HepG2 (cell line): ENCODE results near the gene ZNF846. TPM values are rescaled to one million over a fixed set of nuclear protein-coding genes. Genes with fewer than 3 reads are reported as not detected.
"Not testable (repeated sequence)": the region's sequence is repeated elsewhere in the genome, so short reads cannot be mapped to it uniquely, and the experiment has no call there.

Source experiments
- ATAC-seq: fragments of 200-7000 bp; cut with Tn5 transposase; 3 replicates; pipeline ENCODE4 v1.9.1; 2020; ENCODE audit warnings: mild to moderate bottlenecking, moderate library complexity
- BruUV-seq: library from RNA; stranded (reverse); fragments of 400-500 nt; replicated peaks from 2 replicates; lab custom pipeline; 2021; lab: Mats Ljungman, UMichigan
- CTCF ChIA-PET: fragments of 300-600 bp; formaldehyde crosslinking; extraction: SDS; loops from one replicate; lab custom pipeline; 2021; ENCODE audit warnings: low total read pairs, inconsistent platforms, low intra/inter-chr PET ratio; lab: Yijun Ruan, JAX
- POLR2A ChIA-PET: fragments of 350-600 bp; sonication (Branson Sonifier 250); formaldehyde crosslinking; loops from one replicate; lab custom pipeline; 2020; ENCODE audit warnings: antibody characterized with exemption, inconsistent platforms; lab: Yijun Ruan, JAX
- DNase-seq: peaks from one replicate; pipeline ENCODE4 v3.0.0-alpha.2; 2015; ENCODE audit warnings: low spot score
- FAIRE-seq: peaks from 3 replicates; lab custom pipeline; 2011; peaks lifted over from hg19 to GRCh38; lab: Jason Lieb, UNC
- H2AFZ ChIP-seq: one replicate; pipeline ENCODE4 v1.6.1; 2011; ENCODE audit warnings: low read length, inconsistent platforms
- H3K27ac ChIP-seq: fragments of 300-600 bp; 3 replicates; pipeline ENCODE4 v1.8.0; 2011; ENCODE audit warnings: mixed run types, mild to moderate bottlenecking, mixed read lengths, low read length, inconsistent platforms; ENCODE audit not compliant: insufficient read depth; ENCODE audit errors: extremely low read length
- H3K27me3 ChIP-seq, 2 experiments: fragments of 200-600 bp in 1 of 2; 2 replicates in 1 of 2; 3 replicates in 1 of 2; pipeline versions ENCODE4 v1.6.0 to v1.8.0; 2011; ENCODE audit warnings: low read length in 2 of 2, mild to moderate bottlenecking in 2 of 2, moderate library complexity in 2 of 2, inconsistent platforms in 1 of 2; ENCODE audit not compliant: insufficient read depth in 2 of 2, control insufficient read depth in 1 of 2
- H3K36me3 ChIP-seq, 2 experiments: fragments of 200-600 bp in 1 of 2; replicated peaks in 1 of 2; 2 replicates in 1 of 2; 3 replicates in 1 of 2; pipeline versions ENCODE4 v1.5.1 to v1.8.0; 2011; ENCODE audit warnings: low read length in 2 of 2, inconsistent platforms in 1 of 2; ENCODE audit not compliant: insufficient read depth in 2 of 2, control insufficient read depth in 1 of 2
- H3K4me1 ChIP-seq: 2 replicates; pipeline ENCODE4 v1.5.1; 2012; ENCODE audit warnings: low read length, inconsistent platforms; ENCODE audit not compliant: insufficient read depth
- H3K4me2 ChIP-seq: 2 replicates; pipeline ENCODE4 v1.6.0; 2011; ENCODE audit warnings: low read depth, low read length, inconsistent platforms
- H3K4me3 ChIP-seq, 3 experiments: fragments of 200-600 bp in 1 of 3; sonication (generic), shearing (Covaris generic) in 1 of 3; replicated peaks in 1 of 3; 2 replicates each; pipeline ENCODE4 v1.5.1; 2011 to 2016; ENCODE audit warnings: low read length in 3 of 3, inconsistent platforms in 2 of 3, low read depth in 2 of 3, mild to moderate bottlenecking in 2 of 3, control low read depth in 1 of 3, mixed read lengths in 1 of 3; ENCODE audit not compliant: insufficient read depth in 1 of 3
- H3K79me2 ChIP-seq: one replicate; pipeline ENCODE4 v1.6.1; 2011; ENCODE audit warnings: low read length, inconsistent platforms; ENCODE audit not compliant: insufficient read depth
- H3K9ac ChIP-seq: 2 replicates; pipeline ENCODE4 v1.6.0; 2011; ENCODE audit warnings: mild to moderate bottlenecking, low read depth, low read length, inconsistent platforms; ENCODE audit not compliant: insufficient read depth
- H3K9me3 ChIP-seq: 2 replicates; pipeline ENCODE4 v1.5.1; 2012; ENCODE audit warnings: mild to moderate bottlenecking, low read length
- H4K20me1 ChIP-seq: 2 replicates; pipeline ENCODE4 v1.6.0; 2011; ENCODE audit warnings: inconsistent platforms, mild to moderate bottlenecking, low read length, moderate library complexity; ENCODE audit not compliant: insufficient read depth
- ATRX ChIP-seq: sonication (generic); formaldehyde crosslinking; IDR thresholded peaks from 2 replicates; pipeline ENCODE4 v1.4.0; 2020; ENCODE audit warnings: missing genetic modification reagents, borderline replicate concordance
- IRF2 ChIP-seq: IDR thresholded peaks from 2 replicates; pipeline ENCODE4 v1.6.1; 2018; ENCODE audit warnings: missing genetic modification reagents, missing compliant biosample characterization
- KLF12 ChIP-seq: sonication (generic); formaldehyde crosslinking; IDR thresholded peaks from 2 replicates; pipeline ENCODE4 v1.4.0; 2020; ENCODE audit warnings: missing genetic modification reagents, borderline replicate concordance
- MEIS1 ChIP-seq: sonication (generic); formaldehyde crosslinking; IDR thresholded peaks from 2 replicates; pipeline ENCODE4 v1.9.0; 2021; ENCODE audit warnings: mild to moderate bottlenecking, missing genetic modification reagents, moderate library complexity, borderline replicate concordance
- PHF8 ChIP-seq: sonication (generic); formaldehyde crosslinking; IDR thresholded peaks from 2 replicates; pipeline ENCODE4 v1.5.0; 2020; ENCODE audit warnings: missing genetic modification reagents
- ZBTB3 ChIP-seq: sonication (generic); formaldehyde crosslinking; IDR thresholded peaks from 2 replicates; pipeline ENCODE4 v1.4.0; 2020; ENCODE audit warnings: low read depth, mild to moderate bottlenecking, moderate library complexity, missing genetic modification reagents, borderline replicate concordance
- ZNF510 ChIP-seq: sonication (generic); formaldehyde crosslinking; IDR thresholded peaks from 2 replicates; pipeline ENCODE4 v1.4.0; 2020; ENCODE audit warnings: low read depth, mild to moderate bottlenecking, missing genetic modification reagents
- ZNF530 ChIP-seq: sonication (generic); formaldehyde crosslinking; IDR thresholded peaks from 2 replicates; pipeline ENCODE4 v1.5.0; 2020; ENCODE audit warnings: low read depth, mild to moderate bottlenecking, missing genetic modification reagents
- ZNF605 ChIP-seq: sonication (generic); formaldehyde crosslinking; IDR thresholded peaks from 2 replicates; pipeline ENCODE4 v1.8.0; 2022; ENCODE audit warnings: mild to moderate bottlenecking, missing genetic modification reagents
- ZNF7 ChIP-seq: IDR thresholded peaks from 2 replicates; pipeline ENCODE4 v1.6.1; 2016; ENCODE audit warnings: missing biosample characterization, missing genetic modification reagents
- ZNF746 ChIP-seq: sonication (generic); formaldehyde crosslinking; IDR thresholded peaks from 2 replicates; pipeline ENCODE4 v1.8.0; 2022; ENCODE audit warnings: mild to moderate bottlenecking, missing genetic modification reagents
- ZNF780A ChIP-seq: sonication (generic); formaldehyde crosslinking; IDR thresholded peaks from 2 replicates; pipeline ENCODE4 v1.8.0; 2022; ENCODE audit warnings: mild to moderate bottlenecking, missing genetic modification reagents, moderate library complexity
- ZNF816 ChIP-seq: sonication (generic); formaldehyde crosslinking; IDR thresholded peaks from 2 replicates; pipeline ENCODE4 v1.8.0; 2022; ENCODE audit warnings: missing genetic modification reagents, mild to moderate bottlenecking, borderline replicate concordance
- WGBS: methylation state at CpG from one replicate; pipeline ENCODE4 v1.1.6; 2017; ENCODE audit warnings: low lambda C conversion rate; 5-methylcytosine and 5-hydroxymethylcytosine counted together
- in situ Hi-C: cut with HindIII; loops from 2 replicates; pipeline ENCODE4 v1.10.0; 2017; ENCODE audit warnings: low pct_unique_long_range_greater_than_20kb; ENCODE audit not compliant: extremely low pct_ligation_motif_present
- intact Hi-C: fragments of 100-400 bp; cut with micrococcal nuclease; formaldehyde crosslinking; loops from one replicate; pipeline ENCODE4 v1.10.0; 2022; ENCODE audit not compliant: unreplicated experiment
- polyA plus RNA-seq, 8 experiments: library from polyadenylated mRNA; depleted of rRNA in 3 of 8; stranded (reverse) in 7 of 8; unstranded in 1 of 8; fragments of >200 nt; fragmentation: Illumina TruSeq in 4 of 8; extraction: Trizol in 4 of 8; gene quantifications; 2 replicates each; pipeline versions ENCODE4 v1.2.1 to v1.2.3, GENCODE V29; 2011 to 2016; ENCODE audit warnings: low read depth in 4 of 8, missing spikeins in 1 of 8, mixed read lengths in 1 of 8; ENCODE audit not compliant: insufficient read depth in 1 of 8
- total RNA-seq, 5 experiments: library from RNA; depleted of rRNA; stranded (reverse); fragments of >200 nt; fragmentation: Illumina TruSeq; extraction: Trizol; gene quantifications; 2 replicates each; pipeline ENCODE4 v1.2.3, GENCODE V29; 2016; ENCODE audit warnings: low read depth in 1 of 5
- TF ChIP-seq, protein P1 (sequence below): sonication (generic); formaldehyde crosslinking; IDR thresholded peaks from 2 replicates; pipeline ENCODE4 v1.4.0; 2020; ENCODE audit warnings: mild to moderate bottlenecking, missing genetic modification reagents

Gene ZNF846
- total and polyA plus RNA-seq, 2 of the 13 experiments (the other 11 are each of a cell fraction or from before 2014, with no cell fraction given): 4.8 to 5.4 TPM

DNA sequence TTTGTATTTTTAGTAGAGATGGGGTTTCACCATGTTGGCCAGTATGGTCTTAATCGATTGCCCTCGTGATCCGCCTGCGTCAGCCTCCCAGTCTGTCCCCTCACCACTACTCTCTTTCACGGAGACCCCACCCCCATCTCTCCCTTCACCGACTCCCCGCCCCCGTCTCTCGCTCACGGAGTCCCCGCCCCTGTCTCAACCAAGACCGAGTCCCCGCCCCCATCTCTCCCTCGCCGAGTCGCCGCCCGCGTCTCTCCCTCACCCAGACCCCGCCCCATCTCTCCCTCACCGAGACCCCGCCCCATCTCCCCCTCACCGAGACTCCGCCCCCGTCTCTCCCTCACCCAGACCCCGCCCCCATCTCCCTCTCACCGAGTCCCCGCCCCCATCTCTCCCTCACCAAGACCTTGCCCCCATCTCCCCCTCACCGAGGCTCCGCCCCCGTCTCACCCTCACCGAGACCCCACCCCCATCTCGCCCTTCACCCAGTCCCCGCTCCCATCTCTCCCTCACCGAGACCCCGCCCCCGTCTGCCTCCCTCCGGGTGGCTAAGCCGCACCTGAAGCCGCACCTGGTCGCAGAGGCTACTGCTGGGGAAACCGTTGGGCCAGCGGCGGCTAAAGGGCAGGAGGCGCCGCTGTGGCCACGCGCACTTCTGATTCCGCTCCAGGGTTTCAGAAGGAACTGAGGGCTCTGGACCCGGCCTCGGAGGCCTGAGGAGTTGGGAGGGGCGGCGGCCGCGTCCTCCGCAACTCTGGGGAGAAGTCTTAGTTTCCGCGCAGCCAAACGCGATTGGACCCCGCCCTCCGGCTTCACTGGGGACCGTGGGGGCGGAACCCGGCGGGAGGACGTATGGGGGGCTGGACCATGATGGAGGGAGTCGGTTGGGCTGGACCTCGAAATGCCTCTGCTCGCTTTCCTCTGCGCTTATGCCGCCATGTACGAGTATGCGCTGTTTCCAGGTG lies 17.1 kb upstream of the ZNF846 start (continued):
- no peak for TF ChIP-seq ZBTB3 (CRISPR knock-in tag)
- TF ChIP-seq ATRX: no peak
- TF ChIP-seq ZNF7 (CRISPR knock-in tag): no peak
- no peak for TF ChIP-seq ZNF780A (CRISPR knock-in tag)

DNA sequence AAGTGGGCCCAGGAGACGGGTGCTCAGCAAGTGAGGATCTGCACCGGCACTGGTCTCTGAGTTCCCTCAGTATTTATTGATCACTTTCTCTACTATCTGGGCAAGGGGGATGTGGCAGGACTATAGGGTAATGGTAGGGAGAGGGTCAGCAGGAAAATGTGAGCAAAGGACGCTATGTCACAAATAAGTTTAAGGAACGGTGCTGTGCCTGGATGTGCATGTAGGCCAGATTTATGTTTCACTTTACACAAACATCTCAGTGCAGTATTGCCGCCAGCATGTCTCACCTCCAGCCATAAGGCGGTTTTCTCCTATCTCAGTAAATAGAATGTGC lies 15.6 kb upstream of the ZNF846 start:
- POLR2A ChIA-PET: interaction anchor here (2.5 kb wide), 1 partner anchor 15 kb away, joined by 21 read pairs; the partner anchor contains the start of gene ZNF846
- Histone ChIP-seq H3K27ac (peak overlapping the region; percentile 98), H3K4me2 (peak overlapping the region; percentile 84), H3K4me1 (peaks cover 28% of the 10 kb centered on the region), H3K9ac (peak overlapping the region; percentile 85), H3K4me3 (peak overlapping the region; percentile 60 to 74 (median 67); a peak in 5 of 6 replicates)
- CTCF ChIA-PET, ATAC-seq, H3K36me3 ChIP-seq, H3K27me3 ChIP-seq, H3K9me3 ChIP-seq, FAIRE-seq, H2AFZ ChIP-seq, H4K20me1 ChIP-seq, H3K79me2 ChIP-seq, BruUV-seq: not testable (repeated sequence)
- in situ Hi-C loops: loop anchor here (25.0 kb wide), 1 partner anchor 647 kb away; the partner anchor contains the start of genes OR7G3 and ZNF317
- 0 out of 2 replicates have a peak, but pooled peaks have one; percentile 55 for TF ChIP-seq ZNF746 (CRISPR knock-in tag)
- peak; percentile 15; the same call in 1 of the 2 replicates for TF ChIP-seq PHF8 (CRISPR knock-in tag)
- TF ChIP-seq KLF12 (CRISPR knock-in tag): peak; percentile 19; the same call in 1 of the 2 replicates
- TF ChIP-seq ZNF816 (CRISPR knock-in tag): 0 out of 2 replicates have a peak, but pooled peaks have one; percentile 28
- TF ChIP-seq MEIS1 (CRISPR knock-in tag): peak; percentile 57; the same call in 1 of the 2 replicates
- TF ChIP-seq ZNF530 (CRISPR knock-in tag): peak; percentile 93; the same call in 1 of the 2 replicates
- peak; percentile 7; the same call in 1 of the 2 replicates for TF ChIP-seq IRF2
- 0 out of 2 replicates have a peak, but pooled peaks have one; percentile 23 for TF ChIP-seq ZNF510 (CRISPR knock-in tag)
- TF ChIP-seq, protein P1, sequence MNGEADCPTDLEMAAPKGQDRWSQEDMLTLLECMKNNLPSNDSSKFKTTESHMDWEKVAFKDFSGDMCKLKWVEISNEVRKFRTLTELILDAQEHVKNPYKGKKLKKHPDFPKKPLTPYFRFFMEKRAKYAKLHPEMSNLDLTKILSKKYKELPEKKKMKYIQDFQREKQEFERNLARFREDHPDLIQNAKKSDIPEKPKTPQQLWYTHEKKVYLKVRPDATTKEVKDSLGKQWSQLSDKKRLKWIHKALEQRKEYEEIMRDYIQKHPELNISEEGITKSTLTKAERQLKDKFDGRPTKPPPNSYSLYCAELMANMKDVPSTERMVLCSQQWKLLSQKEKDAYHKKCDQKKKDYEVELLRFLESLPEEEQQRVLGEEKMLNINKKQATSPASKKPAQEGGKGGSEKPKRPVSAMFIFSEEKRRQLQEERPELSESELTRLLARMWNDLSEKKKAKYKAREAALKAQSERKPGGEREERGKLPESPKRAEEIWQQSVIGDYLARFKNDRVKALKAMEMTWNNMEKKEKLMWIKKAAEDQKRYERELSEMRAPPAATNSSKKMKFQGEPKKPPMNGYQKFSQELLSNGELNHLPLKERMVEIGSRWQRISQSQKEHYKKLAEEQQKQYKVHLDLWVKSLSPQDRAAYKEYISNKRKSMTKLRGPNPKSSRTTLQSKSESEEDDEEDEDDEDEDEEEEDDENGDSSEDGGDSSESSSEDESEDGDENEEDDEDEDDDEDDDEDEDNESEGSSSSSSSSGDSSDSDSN (CRISPR knock-in tag): peak; percentile 41
- peak; percentile 28; the same call in 1 of the 2 replicates for TF ChIP-seq ZNF605
- 5% methylated on average over 6 of the region's 6 CpGs for WGBS
- intact Hi-C loops: loop anchor here (2.0 kb wide), 3 partner anchors 15 to 109 kb away; partner anchors contain the start of genes FBXL12, ZNF562 and ZNF846
- peak; percentile 9 for DNase-seq
